SKM-1 treated with dmso at 0.1 percent for 144 hours (cell line): ENCODE results near the gene CSMD2.
A peak's percentile ranks its signal among the peaks of the same experiment; 100 is the strongest.
"Not testable (repeated sequence)": the region's sequence is repeated elsewhere in the genome, so short reads cannot be mapped to it uniquely, and the experiment has no call there.

ENCODE experiments used
- DNase-seq: peaks from one replicate; lab custom pipeline; 2025; ENCODE audit not compliant: unreplicated experiment; lab: John Stamatoyannopoulos, UW

CSMD2 gene

DNA sequence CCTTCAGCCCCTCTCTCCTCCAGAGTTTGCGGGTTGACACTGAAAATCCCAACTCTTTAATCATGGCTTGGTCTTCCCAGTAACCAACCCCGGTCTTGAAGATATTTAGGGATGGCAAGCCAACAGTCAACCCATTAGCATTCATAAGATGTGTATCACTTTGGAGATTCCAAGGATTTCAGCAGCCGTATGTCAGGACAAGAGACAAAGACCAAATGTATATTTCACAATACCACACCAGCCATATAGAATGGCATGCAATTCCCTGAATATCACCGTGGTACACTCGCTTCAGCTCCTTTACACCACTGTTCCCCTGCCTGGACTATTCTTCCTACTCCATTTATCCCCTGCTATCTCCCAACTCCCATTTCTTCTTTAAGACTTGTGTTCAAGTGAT, 109.2 kb downstream of the CSMD2 start:
- DNase-seq: no peak

DNA sequence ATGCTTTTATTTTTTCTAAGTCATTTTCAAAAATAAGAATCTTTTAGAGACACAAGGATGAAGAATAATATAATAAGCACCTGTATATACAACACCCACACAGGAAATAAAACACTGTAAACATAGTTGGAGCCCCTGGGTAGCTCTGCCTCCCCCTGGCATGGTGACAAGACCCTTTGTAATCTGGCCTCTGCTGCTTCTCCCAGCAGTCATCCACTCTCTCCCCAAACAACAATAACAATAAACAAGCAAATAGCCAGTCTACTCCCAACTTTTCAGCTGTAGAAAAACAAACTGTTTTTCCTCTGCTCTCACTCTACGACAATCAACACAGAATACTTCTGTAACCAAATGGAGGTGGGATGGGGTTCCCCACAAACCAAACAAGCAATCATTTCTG, 110.1 kb downstream of the CSMD2 start:
- DNase-seq: no peak

DNA sequence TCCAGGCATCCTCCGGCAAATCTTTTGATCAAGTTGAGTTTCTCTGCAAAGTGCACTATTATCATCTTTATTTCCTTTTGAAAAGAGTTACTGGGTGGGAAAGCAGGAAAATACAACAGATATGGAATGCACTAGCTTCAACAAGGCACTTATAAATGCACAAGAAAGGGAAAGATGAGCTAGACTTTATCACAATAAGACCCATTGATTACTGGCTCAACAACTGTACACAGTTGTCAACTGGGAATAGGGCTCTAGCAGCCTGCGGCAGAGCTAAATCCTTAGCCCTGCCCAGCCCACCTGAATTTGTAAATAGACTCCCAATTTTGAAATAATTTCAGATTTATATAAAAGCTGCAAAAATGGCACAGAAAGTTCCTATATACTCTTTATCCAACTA, 111.4 kb downstream of the CSMD2 start:
- no peak for DNase-seq

DNA sequence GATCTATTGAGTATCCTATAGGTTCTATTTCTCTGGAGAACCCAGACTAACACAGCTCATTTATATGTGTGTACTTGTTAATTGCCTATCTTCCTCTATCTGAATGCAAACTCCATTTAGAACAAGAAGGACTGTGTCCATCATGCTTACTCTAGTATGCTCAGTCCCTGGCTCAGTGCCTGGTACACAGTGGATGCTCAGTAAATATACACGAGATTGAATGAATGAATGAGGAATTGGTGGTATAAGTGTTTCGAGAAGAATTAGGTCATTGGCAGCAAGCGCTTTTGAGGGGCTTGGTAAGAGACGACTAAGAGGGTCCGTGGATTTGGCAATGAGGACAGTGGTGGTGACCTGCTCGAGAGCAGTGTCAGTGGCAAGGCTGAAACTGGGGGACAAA, 112.5 kb downstream of the CSMD2 start:
- DNase-seq: no peak

DNA sequence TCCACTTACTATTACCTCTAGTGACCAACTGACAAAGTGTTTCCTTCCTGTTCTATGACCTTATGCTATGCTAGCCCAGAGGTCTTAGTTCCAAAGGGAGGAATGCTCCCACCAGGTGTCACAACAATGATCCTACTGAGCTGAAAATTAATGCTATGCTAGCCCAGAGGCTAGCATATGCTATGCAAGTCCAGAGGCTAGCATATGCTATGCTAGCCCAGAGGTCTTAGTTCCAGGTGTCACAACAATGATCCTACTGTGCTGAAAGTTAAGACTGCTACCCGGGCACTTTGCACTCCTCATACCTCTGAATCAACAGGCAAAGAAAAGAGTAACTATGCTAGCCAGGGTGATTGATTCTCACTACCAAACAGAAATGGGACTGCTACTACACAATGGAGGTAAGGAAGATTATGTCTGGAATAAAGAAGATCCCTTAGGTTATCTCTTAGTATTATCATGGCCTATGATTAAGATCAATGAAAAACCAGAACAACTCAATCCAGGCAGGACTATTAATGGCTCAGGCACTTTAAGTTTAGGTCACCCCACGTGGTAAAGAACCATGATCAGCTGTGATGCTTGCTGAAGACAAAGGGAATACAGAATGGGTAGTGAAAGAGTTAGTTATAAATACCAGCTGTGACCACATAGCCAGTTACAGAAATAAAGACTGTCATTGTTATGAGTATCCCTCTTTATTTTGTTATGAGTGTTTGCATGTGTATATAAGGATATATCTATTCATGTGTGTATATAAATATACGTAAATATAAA, 114.1 kb downstream of the CSMD2 start:
- no peak for DNase-seq

DNA sequence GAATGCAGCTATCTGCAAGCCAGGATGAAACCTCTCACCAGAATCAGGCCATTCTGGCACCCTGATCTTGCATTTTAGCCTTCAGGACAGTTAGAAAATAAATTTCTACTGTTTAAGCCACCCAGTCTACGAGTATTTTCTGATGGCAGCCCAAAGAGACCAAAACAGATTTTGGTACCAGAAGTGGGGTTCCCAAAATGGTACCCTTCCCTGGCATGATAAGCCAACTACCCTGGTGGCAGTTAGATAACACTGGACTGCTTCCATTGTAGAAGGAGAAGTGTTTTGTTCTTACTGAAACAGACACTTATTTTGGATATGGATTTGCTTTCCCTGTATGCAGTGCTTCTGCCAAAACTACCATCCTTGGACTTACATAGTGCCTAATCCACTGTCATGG, 115.0 kb downstream of the CSMD2 start:
- no peak for DNase-seq

DNA sequence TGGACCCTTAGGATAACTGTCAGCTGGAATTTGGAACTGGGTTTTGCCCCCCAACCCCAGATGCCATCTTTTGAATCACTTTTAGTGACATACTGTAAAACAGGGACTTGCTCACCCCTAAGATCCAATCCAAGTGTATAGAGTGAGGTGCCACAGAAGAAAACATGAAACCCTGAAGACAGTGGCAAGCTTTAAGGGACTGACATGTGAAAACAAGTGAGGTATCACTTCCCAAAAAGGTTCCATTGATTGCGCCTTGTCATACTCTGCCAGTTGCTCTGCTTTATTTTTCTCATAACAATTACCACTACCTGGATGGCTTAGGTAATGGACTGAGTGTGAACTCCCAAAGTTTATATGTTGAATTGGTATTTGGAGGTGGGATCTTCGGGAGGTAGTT, 115.6 kb downstream of the CSMD2 start:
- no peak for DNase-seq

DNA sequence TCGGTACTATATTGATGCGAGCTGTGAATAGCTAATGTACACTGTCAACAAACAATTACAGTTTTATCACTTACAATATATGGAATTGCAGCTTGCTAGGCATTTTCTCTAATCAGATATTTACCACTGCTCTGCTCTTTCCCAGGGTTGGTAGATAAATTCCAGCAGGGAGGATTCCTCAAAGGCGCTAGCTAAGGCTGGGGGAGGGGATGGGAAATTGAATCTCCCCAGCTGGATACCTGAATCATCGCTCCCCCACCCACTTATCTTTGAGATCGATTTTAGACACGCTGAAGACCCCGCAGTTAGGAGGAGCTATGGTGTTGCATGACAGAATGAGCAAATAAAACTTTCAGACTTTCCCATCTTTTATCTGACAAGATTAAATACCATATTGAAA, 127.2 kb downstream of the CSMD2 start:
- no peak for DNase-seq

DNA sequence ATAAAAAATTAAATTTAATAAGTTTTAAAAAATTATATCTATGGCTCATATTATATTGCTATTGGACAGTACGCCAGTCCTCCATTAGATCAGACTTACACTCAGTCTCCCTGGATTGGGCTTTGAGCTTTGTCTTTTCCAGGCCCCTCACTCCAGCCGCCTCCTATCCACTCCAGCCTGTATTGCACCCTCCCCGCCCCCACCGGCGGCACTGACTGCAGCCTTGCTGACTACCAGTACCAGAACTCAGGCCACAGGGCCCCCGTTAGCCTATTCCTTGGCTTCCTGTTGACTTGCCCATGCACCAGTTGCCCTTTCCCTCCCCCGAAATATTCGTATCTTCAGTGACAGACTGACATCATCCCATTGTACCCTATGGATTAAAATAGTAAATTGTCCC, 127.9 kb downstream of the CSMD2 start:
- no peak for DNase-seq

DNA sequence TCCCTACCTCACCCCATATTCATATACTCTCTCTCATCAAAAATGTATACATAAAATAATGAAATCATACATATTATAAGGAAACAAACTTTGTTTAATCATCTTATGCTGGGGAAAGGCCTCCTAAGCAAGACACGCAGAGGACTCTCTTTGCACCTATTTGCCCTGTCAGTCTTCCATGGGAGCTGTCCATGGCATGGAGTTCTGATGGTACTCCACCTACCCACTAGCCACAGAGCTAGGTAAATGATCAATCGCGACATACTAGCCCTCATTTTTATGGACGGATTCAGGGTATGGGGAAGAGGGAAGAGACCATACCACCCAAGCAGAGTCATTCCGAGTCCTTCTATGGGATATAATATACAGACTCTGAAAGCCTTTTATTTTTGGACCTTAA, 131.0 kb downstream of the CSMD2 start:
- DNase-seq: no peak

DNA sequence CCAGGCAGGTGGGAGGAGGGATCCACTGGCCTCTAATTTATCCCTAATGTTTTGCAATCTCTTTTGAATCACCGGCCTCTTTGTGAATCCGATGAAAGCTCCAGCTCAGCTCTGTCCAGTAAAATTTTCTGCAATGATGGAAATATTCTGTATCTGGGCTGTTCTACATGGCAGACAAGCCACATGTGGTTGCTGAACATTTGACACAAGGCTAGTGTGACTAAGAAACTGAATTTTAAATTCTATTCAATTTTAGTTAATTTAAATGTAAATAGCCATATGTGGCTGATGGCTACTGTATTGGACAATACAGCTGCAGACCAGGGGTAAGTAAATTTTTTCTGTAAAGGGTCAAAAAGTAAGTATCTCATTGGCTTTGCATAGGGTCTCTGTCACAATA, 135.1 kb downstream of the CSMD2 start:
- DNase-seq: no peak

DNA sequence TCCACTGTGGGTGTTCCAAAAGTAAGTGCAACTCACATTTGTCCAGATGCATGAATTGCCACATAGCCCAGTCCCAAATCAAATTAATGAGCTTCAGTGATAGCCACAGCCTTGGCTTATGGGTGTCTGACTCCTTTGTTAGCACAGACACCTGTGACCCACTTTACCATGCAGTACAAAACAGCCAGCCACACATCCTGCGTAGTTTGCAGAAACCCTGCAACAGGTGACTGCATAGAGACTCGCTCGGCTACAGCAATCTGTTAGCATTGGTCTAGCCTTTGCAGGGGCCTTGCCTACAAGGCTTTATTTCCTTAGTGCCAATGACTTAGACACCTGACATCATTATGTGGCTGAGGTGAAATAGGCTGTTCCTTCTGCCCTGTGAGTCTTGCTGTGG, 135.5 kb downstream of the CSMD2 start:
- no peak for DNase-seq

DNA sequence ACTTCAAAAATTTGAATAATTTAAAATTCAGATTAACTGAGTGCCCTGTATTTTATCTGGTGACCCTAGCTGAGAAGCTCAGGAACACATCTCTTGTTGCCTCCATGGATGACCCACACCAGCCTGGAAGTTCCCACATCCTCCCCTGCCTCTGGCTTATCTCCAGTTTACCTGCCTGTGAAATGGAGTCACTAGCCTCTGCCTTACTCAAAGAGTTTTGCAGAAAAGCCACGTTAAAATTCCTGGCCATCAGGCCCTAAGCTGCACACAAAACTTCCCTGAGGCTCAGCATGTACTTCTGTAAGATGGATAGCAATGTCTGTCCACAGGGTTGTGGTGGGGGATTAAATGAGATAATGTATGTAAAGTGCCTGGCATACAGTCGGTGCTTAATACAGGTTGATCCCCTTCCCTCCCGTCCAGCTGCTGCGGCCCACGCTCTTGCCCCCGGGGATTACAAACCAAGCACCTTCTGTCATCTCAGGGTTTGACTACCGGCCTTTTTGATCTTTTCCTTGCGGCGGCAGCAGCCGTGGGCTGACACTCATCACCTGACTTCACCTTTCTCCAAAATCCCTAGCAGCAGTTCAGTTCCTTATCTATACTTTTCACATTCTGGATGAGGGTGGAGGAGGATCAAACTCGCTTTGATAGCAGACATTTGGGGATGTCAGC, 136.5 kb downstream of the CSMD2 start:
- no peak for DNase-seq

DNA sequence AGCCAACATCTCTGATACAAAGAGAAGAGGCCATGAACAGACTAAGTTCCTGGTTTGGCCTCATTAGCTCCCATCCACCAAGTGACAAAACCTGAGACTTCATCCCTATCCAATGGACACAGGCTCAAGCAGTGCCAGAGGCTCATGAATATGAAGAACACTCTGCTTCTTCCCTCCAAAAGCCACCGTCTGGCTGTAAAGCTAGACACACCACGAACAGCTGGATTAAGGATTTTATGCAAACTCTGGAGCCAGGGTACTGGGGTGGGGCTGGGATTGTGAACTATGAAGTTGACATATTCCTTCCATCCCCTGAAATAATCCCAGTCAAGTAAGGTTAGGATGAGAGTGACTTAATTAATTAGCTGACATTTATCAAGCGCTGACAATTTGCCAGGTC, 139.4 kb downstream of the CSMD2 start:
- no peak for DNase-seq

DNA sequence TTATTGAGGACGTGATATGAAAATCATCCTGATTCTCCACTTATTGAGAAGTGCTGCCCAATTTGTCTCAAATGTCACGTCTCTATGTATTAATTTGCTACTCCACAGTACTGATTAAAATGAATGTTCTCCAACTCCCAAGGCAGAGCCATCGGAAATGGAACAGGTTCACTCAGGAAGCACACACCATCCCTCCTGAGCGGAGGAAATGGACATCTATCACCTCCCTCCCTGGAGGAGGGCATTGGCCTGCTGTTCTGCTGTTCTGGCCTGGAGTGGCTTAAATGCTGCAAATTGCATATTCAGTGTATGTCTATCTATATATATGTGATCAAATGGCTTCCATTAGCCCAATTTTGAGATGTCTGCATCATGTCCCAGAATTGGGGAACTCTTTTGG, 140.5 kb downstream of the CSMD2 start:
- DNase-seq: no peak

DNA sequence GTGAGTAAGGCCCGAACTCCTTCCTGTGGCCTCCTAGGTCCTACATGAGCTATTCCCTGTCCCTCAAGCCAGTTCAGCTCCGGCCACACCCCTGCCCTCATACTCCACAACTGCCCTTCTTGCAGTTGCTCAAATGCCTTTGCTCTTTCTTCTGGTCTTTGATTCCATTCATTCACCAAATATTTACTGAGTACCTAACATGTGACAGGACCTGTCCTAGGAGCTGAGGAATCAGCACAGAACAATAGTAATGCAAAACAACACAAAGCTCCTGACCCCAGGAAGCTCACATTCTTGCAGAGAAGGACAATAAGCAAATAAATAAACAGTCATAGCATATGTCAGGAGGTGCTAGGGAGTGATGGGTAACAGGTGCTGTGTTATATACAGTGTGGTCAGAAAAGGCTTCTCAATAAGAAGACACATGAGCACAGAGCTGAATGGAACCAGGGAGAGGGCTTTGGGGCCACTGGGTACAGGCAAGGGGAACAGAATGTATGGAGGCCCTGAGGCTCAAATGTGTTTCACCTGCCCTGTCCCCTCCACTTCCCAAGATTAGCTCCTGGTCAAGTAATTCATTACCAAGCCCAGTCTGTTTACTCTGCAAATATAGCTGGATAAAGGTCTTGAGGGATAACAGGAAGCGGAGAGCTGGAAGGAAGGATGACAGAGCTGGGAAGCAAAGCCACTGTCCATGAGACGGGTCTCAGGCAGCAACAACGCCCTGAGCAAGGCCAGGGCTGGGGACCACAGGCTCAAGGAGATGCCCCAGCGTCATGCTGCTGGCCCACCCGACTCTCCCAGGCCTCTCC, 145.1 kb downstream of the CSMD2 start:
- DNase-seq: no peak

DNA sequence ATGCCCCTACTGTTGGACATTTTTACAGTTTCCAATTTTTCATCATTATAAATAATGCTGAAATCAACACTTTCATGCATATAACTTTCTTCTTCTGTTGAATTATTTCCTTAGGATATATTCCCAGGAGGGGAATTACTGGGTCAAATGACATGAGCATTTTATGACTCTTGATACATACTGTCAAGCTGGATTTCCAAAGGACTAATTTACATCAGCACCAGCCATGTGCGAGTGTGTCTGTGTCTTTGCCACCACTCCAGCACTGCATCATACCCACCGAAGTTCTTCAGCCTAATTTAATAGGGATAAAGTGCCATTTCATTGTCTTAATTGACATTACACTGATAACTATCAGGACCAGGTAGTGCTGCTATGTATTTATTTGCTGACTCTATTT, 146.7 kb downstream of the CSMD2 start:
- no peak for DNase-seq

DNA sequence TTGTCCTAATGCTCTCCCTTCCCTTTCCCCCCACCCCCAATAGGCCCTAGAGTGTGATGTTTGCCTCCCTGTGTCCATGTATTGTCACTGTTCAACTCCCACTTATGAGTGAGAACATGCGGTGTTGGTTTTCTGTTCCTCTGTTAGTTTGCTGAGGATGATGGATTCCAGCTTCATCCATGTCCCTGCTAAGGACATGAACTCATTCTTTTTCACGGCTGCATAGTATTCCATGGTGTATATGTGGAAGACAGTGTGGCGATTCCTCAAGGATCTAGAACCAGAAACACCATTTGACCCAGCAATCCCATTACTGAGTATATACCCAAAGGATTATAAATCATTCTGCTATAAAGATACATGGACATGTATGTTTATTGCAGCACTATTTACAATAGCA, 148.7 kb downstream of the CSMD2 start:
- not testable (repeated sequence) for DNase-seq

DNA sequence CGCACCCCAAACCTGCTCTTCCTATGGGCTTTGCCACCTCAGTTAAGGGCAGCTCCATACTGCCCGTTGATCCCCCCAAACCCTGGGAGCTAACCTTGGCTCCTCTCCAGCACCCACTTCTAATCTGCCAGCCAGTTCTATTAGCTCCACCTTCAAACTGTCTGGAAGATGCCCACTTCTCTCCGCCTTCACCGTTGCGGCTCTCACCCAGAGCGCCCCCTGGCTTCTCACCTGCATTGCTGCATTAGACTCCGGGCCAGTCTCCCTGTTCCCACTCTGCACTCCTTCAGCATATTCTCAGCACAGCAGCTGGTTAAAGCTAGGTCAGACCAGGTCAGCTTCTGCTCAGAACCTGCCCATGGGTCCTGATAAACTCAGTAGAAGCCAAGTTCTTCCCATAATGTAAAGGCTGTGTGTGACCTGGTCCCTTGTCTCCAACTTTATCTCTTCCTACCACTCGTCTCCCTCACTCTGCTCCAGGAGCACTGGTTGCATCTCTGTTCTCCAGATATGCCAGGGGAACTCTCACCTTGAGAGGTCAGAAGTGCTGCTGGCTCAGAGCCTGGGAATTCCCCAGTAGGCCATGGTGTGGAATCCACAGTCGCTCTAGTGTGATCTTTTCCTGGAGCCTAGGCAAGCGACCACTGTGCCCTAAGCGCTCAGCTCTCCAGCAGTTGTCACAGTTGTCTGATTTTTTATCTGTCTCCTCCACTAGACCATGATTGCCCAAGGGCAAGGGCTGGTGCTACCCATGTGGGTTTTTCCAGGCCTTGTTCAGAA, 150.9 kb downstream of the CSMD2 start:
- peak; percentile 0 for DNase-seq

DNA sequence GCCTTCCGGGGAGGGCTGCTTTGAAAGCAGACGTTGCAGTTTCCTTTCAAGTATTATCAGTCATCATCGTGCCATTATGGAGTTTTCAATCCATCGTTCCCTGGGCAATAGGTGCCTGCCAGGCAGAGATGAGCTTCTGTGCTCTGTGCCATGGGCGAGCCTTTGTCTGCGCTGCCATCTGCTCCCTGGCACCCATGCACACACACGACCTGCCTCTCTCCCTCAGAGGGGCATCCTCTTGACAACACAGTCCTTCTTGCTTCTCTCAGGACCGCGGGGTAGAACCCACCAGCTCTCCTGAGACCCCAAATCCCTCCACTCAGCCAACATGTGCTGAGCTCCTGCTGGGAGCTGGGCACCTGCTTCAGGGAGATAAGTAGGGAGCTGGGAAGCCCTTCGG, 151.9 kb downstream of the CSMD2 start:
- no peak for DNase-seq

DNA sequence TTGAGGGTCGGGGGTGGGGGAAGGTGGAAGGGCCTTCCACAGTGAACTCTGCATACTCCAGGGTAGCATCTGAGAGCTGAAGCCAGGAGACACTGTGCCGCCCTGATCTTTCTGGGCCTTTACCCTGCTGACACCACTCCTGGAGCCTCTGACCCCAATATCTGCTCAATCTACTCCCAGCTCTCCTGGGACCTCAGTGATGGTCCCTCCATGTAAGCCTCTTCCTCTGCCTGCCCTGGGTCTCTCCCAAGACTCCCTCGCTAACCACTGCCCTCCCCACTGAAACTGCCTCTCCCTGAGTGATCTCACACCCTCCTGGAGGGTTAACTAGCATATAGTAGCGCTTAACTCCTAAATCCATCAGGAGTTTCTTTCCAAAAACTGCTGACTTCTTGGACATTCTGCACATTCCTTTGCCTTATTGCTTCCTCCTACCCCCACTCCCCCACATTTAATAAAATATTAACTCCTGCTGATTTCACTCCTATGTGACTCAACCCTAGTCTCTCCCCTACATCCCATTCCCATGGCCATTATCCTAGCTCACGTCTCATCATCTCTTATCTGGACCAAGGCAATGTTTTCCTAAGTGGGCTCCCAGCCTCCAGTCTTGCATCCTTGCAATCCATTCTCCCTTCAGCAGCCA, 155.6 kb downstream of the CSMD2 start:
- no peak for DNase-seq
